GM19372 (cell line): ENCODE measurements around the gene MBD1.
"Not testable (repeated sequence)": the region's sequence is repeated elsewhere in the genome, so short reads cannot be mapped to it uniquely, and the experiment has no call there.

ENCODE experiments used
- ATAC-seq: cut with Tn5 transposase; IDR thresholded peaks from one replicate; pipeline ENCODE4 v1.9.1; 2021; ENCODE audit warnings: mild to moderate bottlenecking, low read depth, moderate library complexity; ENCODE audit not compliant: unreplicated experiment

MBD1 gene

GRCh38 chr18:50293039-50293438, 11.7 kb upstream of the MBD1 start:
- ATAC-seq = no peak

DNA sequence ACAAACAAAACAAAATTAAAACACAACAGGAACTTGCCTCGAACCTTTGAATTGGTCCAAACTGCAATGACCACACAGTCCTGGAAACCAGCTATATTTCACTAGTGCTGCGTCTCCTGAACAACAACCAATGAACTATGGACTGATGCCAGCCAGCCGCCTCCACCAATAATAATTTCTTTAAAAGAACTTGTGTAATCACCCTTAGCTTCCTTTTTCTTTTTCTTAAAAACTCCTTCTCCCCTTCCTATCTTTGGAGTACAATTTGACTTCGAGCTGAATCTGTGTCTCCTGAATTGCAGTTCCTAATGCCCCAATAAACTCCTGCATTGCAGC, 7.8 kb upstream of the MBD1 start:
- no peak for ATAC-seq

DNA sequence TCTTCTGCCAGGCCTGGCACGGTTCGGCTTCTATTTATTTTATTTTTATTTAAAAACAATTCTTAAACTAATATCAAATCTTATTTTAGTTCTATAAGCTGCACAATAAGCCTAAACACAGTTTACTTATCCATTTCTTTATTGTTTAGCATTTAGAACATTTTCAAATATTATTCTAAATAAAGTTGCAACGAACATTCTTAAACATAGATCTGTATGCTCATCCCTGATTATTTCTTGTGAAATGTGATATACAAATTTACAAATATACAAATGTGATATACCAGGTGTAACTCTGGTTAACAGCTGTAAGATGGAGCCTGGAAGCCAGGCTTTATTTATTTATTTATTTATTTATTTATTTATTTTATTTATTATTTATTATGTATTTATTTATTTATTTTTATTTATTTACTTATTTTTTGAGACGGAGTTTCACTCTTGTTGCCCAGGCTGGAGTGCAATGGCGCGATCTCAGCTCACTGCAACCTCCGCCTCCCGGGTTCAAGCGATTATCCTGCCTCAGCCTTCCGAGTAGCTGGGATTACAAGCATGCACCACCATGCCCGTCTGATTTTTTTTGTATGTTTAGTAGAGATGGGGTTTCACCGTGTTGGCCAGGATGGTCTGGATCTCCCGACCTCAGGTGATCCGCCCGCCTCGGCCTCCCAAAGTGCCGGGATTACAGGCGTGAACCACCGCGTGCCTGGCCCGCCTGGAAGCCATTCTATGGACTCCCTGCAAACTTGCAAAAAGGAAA, 7.2 kb upstream of the MBD1 start:
- ATAC-seq = not testable (repeated sequence)

GRCh38 chr18:50287441-50288347, 6.4 kb upstream of the MBD1 start, which contains the start of gene CXXC1:
TSS of gene CXXC1 (minus strand) at chr18:50287692. CDS start at chr18:50287589, 103 bp downstream.
- ATAC-seq = peak; percentile 89

- no peak for ATAC-seq
Observed at GRCh38 chr18:50287028-50287440, 5.7 kb upstream of the MBD1 start.

DNA sequence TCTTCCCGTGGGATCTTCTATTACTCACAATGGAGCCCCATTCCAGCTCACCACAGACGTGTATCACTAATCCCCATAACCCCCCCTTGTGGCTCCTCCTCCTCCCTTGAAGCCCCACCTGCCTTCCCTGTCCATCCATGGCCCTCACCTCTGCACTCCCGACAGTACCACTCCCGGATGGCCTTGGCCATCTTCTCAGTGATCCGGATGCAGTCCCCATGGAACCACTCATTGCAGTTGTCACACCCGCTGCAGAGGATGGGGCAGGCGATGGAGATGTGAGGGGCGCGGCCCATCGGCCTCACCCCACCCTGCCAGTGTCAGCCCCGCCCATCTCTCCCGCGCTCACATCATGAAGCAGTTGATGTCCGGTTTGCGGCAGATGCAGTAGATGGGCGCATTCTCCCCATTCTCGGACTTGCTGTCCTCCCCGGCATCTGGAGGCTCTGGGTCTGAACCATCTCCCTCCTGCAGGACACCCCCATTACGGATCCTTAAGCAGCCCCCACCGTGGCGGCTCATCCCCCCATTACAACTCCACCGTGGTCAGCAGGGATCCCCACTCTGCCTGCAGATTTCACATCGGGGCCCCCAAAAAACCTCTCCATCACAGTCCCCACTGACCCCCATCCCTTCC, 5.2 kb upstream of the MBD1 start:
- no peak for ATAC-seq

DNA sequence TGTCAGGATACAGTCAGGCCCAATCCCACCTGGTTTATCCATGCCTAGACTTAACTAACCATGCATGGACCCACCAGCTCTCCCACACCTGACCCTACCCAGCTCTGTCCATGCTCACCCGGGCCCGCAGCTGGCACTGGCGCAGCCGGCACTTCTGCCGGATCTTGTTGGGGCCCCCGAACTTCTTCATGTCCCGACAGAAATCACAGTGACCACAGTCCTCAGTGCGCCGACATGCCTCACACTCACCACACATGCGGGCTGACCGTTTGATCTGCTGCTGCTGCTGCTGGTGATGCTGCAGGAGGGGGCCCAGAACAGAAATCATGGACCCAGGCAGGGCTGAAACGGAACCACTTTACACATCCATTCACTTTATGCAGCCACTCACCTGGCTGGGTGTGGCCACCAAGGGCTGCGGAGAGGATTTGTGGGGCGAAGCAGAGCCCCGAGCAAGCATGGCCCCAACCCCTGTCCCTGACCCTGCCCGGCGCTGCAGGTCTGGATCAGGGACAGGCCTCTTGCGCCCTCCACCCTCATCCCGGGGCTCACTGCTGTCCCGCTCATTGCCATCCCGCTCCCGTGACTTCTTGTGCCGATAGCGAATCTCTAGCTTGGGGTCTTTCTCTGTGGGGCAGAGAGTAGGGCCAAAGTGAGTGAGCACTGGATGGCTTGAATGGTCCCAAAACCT, 4.5 kb upstream of the MBD1 start:
- ATAC-seq = no peak

DNA sequence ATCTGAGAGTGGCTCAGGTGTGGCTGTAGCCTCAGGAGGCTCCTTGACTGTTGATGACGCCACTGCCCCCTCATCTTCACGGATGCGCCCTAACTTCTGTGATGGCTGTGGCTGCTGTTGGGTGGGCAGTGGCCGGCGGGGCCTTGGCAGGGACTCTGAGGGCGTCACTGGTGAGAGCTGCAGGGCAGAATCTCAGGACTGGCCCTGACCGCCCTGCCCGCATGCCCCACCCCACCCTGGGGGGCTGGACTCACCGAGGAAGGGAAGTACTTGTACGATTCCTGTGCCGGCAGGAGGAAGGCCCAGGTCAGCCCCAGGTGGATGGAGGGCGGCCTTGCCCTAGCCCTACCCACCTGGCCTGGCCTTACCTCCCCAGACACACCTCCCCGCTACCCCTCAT, 3.7 kb upstream of the MBD1 start:
- no peak for ATAC-seq

- ATAC-seq = no peak
Observed at GRCh38 chr18:50284255-50284885, 3.0 kb upstream of the MBD1 start.

GRCh38 chr18:50283469-50284209, 2.3 kb upstream of the MBD1 start:
- no peak for ATAC-seq

DNA sequence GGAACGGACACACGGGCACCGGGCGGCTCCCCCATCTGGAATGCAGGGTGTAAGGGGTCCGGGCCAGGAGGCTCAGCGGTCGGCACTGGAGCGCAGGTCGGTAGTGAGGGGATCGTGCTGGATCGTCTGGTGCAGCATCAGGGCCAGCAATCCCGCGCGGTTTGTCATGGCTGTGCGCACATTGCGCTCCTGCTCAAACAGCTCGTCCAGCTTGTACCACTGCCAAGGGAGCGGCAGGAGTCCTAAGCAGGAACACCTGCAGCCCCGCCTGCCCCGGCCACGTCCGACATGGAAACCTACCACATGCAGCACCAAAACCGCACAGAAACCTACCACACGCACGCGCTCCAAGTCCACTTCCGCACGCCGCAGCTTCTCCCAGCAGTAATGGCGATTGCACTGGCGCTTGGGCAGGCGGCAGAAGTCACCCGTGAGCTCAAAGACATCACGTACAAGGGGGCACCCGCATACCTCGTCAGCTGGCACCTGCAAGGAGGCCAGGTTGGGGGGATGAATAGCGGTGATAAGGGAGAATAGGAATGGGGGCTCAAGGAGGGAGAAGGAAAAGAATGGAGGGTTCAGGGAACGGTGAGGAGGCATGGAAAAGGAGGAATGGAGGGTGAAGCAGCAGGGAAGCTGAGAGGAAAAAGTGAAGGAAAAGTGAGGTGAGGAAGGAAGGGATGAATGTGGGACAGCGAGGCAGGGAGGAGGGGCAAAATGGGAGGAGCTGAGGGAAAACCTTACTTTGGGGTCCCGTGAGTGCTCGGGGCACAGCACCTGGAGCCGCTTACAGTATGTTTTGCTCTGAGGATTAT, 1.4 kb upstream of the MBD1 start:
- no peak for ATAC-seq

DNA sequence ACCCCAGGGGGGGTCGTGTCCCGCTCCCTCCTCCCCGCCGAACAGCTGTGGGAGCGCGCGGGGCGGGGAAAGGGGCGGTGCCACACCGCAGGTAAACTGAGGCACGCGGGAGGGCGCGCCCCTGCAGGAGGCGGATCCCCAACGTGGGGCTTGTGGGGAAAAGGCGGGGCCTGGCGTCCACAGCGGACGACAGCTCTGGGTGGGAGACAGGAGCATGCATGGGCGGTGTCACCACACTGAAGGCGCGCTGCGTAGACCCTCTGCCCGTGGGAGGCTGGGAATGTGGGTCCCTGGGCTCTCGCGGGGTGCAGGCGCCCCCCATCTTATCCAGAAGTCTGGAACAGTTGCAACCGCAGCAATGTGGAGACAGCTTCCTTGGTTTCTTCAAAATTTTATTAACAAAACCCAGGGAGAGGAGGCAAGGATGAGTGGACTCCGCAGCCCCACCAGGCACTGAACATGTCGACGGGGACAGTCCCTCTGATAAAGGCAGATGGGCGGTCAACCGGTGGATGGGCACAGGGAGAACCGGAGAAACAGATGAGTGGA, 723 bp upstream of the MBD1 start:
- no peak for ATAC-seq

DNA sequence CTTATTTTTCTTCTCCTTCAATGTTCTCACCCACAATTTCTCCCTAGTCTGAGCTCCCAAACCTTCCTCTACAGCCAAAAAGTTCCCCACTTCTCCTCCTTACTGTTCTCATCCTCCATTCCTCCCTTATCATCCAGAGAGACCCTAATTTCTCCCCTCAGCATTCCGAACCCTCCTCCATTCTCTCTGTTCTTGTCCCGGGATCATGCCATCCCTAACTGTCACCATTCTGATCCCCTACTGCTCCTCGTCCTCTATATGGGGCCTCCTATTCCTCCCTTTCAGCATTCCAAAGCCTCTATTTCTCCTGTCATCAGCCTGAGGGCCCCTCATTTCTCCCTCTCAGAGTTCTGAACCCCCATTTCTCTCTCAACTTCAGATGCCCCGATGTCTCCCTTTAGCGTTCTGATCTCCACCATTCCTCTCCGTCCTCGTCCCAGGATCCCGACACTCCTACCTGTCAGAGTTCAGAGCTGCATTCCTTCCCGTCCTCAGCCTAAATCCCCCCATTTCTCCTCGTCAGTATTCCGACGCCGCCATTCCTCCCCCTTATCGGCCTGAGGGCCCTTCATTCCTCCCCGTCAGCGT, 522 bp downstream of the MBD1 start:
- ATAC-seq = no peak

DNA sequence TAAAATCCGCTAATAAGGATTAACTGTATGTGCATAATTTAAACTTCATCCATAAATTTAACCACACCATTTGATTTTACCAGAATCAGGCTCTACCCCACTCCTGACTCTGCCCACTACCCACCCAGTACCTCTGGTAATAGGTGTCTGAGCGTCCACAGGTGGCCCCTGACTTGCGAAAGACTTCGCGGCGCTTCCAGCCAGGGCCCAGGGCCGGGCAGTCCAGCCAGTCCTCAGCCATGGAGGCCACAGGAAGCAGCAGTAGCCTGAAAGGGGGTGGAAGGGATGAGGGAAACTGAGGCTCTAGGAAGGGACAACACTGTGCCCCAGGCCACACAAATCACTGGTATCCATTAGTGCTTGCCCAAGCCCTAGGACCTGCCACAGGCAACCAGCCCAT, 1.6 kb downstream of the MBD1 start:
- no peak for ATAC-seq

GRCh38 chr18:50277942-50278341, 3.4 kb downstream of the MBD1 start:
- ATAC-seq = no peak

GRCh38 chr18:50276452-50276851, 4.9 kb downstream of the MBD1 start:
- no peak for ATAC-seq

DNA sequence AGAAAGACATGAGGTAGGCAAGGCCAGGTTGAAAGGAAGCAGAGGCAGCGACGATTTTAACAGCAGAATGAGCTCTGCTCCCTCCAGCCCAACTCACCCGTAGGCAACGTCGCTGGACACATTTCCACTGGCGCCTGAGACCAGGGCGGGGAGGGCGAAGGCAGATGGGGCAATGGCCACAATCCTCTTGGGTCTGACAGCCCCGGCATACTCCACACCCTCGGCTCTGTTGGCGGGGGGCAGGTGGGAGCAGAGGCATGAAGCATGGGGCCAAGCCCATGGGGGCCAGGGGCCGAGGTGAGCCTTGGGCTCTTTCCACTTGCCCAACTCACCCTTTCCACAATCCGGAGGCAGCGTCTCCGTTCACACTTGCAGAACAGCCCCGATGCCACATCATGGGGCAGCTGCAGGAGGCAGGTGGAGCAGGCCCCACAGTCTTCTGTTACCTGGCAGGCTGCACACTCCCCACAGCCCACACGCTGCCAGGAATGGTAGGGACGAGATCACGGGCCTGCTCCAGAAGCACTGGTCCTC, 5.8 kb downstream of the MBD1 start:
- ATAC-seq = no peak

- no peak for ATAC-seq
Observed at GRCh38 chr18:50274941-50275340, 6.4 kb downstream of the MBD1 start.
